ENCODE measurements around the gene SHISA8.
A peak's percentile ranks its signal among the peaks of the same experiment; 100 is the strongest.

Gene SHISA8

GRCh38 chr22:41917903-41918791, 3.3 kb upstream of the SHISA8 start:
- peak; percentile 25 for DNase-seq (ENCODE audit: low read depth)
- TF ChIP-seq CTCF (conservative IDR thresholded peaks at IDR 0.05; ENCODE audit: low read length), result no peak
- H3K4me3 ChIP-seq (ENCODE audit: low read length), result no peak overlapping the region

- TF ChIP-seq CTCF (conservative IDR thresholded peaks at IDR 0.05; ENCODE audit: low read length), result no peak
- DNase-seq (ENCODE audit: low read depth), result no peak
- no peak overlapping the region for H3K4me3 ChIP-seq (ENCODE audit: low read length)
Measured at GRCh38 chr22:41917375-41917902, 2.6 kb upstream of the SHISA8 start.

GRCh38 chr22:41916745-41917358, 2.0 kb upstream of the SHISA8 start:
- no peak for TF ChIP-seq CTCF (conservative IDR thresholded peaks at IDR 0.05; ENCODE audit: low read length)
- H3K4me3 ChIP-seq (ENCODE audit: low read length), result no peak overlapping the region
- DNase-seq (ENCODE audit: low read depth), result no peak

- TF ChIP-seq CTCF (conservative IDR thresholded peaks at IDR 0.05; ENCODE audit: low read length), result no peak
- H3K4me3 ChIP-seq (ENCODE audit: low read length), result no peak overlapping the region
- no peak for DNase-seq (ENCODE audit: low read depth)
Measured at GRCh38 chr22:41915786-41916493, 1.1 kb upstream of the SHISA8 start.

GRCh38 chr22:41914611-41915034, 251 bp downstream of the SHISA8 start:
- DNase-seq (ENCODE audit: low read depth), result no peak
- no peak for TF ChIP-seq CTCF (conservative IDR thresholded peaks at IDR 0.05; ENCODE audit: low read length)
- no peak overlapping the region for H3K4me3 ChIP-seq (ENCODE audit: low read length)

GRCh38 chr22:41913842-41914534, 886 bp downstream of the SHISA8 start:
- TF ChIP-seq CTCF (conservative IDR thresholded peaks at IDR 0.05; ENCODE audit: low read length), result no peak
- no peak overlapping the region for H3K4me3 ChIP-seq (ENCODE audit: low read length)
- no peak for DNase-seq (ENCODE audit: low read depth)
